ENCODE data around the gene MEG3. TPM values are rescaled to one million over a fixed set of nuclear protein-coding genes. Genes with fewer than 3 reads are reported as not detected.
"Not testable (repeated sequence)": the region's sequence is repeated elsewhere in the genome, so short reads cannot be mapped to it uniquely, and the experiment has no call there.

Gene MEG3
- total RNA-seq, 1 experiment from 2014 or later, result not detected

DNA sequence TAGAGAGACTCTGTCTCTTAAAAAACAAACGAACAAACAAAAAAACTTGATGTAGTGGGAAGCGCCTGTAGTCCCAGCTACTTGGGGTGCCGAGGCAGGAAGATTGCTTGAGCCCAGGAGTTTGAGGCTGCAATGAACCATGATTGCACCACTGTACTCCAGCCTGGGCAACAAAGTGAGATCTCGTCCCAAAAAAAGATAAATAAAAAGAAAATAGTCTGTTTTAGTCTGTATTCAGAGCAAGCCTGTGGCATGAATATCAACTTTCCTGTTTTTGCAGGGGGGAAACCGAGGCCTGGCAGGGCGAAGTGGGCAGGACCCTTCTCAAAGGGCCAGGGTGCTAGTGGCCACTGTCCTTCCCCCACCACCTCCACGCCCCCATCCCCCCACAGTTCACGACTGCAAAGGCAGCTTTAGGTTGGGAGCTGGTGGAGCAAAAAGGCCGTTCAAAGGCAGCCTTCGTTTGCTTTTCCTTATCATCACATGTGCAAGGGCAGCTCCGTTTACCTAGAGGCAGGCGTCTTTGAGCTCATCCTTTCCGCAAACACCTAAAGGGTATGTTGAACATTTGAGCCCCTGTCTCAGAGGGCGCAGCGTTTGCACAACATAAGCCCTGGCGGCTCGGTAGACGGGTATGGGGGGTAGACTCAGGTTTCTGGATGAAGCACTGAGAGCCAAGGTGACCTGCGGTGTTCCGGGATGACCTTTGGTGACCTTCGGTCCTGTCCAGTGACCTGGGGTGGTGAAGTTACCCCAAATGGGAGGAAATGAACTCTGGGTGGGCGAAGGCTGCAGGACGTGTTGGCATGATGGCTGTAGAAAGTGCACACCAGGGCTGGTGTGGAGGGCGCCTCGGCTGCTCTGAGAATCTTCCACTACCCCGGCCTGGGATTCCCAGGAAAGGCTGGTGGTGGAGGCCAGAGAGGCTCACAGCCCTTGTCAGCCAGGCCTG lies 8.7 kb upstream of the MEG3 start:
- TF ChIP-seq EZH2 (IDR thresholded peaks at IDR 0.05; ENCODE audit: low read depth), result no peak
- TF ChIP-seq, protein P1, sequence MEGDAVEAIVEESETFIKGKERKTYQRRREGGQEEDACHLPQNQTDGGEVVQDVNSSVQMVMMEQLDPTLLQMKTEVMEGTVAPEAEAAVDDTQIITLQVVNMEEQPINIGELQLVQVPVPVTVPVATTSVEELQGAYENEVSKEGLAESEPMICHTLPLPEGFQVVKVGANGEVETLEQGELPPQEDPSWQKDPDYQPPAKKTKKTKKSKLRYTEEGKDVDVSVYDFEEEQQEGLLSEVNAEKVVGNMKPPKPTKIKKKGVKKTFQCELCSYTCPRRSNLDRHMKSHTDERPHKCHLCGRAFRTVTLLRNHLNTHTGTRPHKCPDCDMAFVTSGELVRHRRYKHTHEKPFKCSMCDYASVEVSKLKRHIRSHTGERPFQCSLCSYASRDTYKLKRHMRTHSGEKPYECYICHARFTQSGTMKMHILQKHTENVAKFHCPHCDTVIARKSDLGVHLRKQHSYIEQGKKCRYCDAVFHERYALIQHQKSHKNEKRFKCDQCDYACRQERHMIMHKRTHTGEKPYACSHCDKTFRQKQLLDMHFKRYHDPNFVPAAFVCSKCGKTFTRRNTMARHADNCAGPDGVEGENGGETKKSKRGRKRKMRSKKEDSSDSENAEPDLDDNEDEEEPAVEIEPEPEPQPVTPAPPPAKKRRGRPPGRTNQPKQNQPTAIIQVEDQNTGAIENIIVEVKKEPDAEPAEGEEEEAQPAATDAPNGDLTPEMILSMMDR (conservative IDR thresholded peaks at IDR 0.05), result no peak
- no peaks in the 10 kb centered on the region for H3K9me2 ChIP-seq (ENCODE audit: insufficient read depth)
- ChIA-PET POLR2A (ENCODE audit: unreplicated experiment) (no interaction called here), CTCF (no interaction called here)
- H3K79me2 ChIP-seq (ENCODE audit: low read depth), result no peaks in the 10 kb centered on the region
- no peak overlapping the region for H3K4me2 ChIP-seq
- peaks cover 63% of the 10 kb centered on the region for H3K27me3 ChIP-seq (ENCODE audit: insufficient read depth, low read depth)
- no peak overlapping the region for H2AFZ ChIP-seq
- no peaks in the 10 kb centered on the region for H4K20me1 ChIP-seq (ENCODE audit: insufficient read depth)
- DNase-seq, result no peak
- no TSS peak for BruUV-seq (replicated peaks)
- intact Hi-C loops (cut with micrococcal nuclease; ENCODE audit: unreplicated experiment), result no loop called here
- H3F3A ChIP-seq (ENCODE audit: insufficient read depth, low read depth), result no peaks in the 10 kb centered on the region
- no peaks in the 10 kb centered on the region for H3K36me3 ChIP-seq (ENCODE audit: low read depth)
- no peaks in the 10 kb centered on the region for H3K4me1 ChIP-seq (replicated peaks; ENCODE audit: insufficient read depth)
- H3K4me3 ChIP-seq, result no peak overlapping the region
- H3K9me3 ChIP-seq (ENCODE audit: insufficient read depth, low read depth), result no peaks in the 10 kb centered on the region
- H3K27ac ChIP-seq, result no peak overlapping the region

DNA sequence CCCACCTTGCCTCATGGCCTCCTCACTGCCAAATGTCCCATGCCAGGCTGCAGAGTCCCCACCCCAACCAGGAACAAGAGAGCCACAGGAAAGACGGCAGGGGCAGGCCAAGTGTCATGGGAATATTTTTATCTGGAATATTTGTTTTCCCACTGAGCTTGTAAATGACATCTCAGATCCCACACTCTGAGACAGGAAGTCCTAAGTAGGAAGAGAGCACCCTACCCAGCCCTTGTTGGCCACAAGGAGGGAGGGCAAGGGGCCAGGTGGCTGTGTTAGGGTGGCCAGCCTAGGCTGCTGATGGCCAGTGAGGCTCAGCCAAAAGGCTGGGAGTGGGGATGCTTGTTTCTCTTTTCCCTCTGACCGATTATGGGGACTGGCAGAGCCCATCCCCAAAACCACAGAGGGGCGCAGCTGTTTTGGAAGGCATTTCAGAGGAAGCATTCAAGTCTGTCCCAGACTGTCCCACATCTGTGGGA lies 7.7 kb upstream of the MEG3 start:
- no TSS peak for BruUV-seq (replicated peaks)
- Histone ChIP-seq H3K4me2 (no peak overlapping the region), H3K4me3 (no peak overlapping the region), H3K27me3 (ENCODE audit: insufficient read depth, low read depth) (peaks cover 69% of the 10 kb centered on the region), H4K20me1 (ENCODE audit: insufficient read depth) (no peaks in the 10 kb centered on the region), H3K27ac (no peak overlapping the region), H3K9me2 (ENCODE audit: insufficient read depth) (no peaks in the 10 kb centered on the region), H2AFZ (no peak overlapping the region), H3K4me1 (replicated peaks; ENCODE audit: insufficient read depth) (no peaks in the 10 kb centered on the region), H3K79me2 (ENCODE audit: low read depth) (no peaks in the 10 kb centered on the region), H3K9me3 (ENCODE audit: insufficient read depth, low read depth) (no peaks in the 10 kb centered on the region), H3K36me3 (ENCODE audit: low read depth) (no peaks in the 10 kb centered on the region), H3F3A (ENCODE audit: insufficient read depth, low read depth) (no peaks in the 10 kb centered on the region)
- TF ChIP-seq, protein P1 (conservative IDR thresholded peaks at IDR 0.05), result no peak
- no peak for TF ChIP-seq EZH2 (IDR thresholded peaks at IDR 0.05; ENCODE audit: low read depth)
- intact Hi-C loops (cut with micrococcal nuclease; ENCODE audit: unreplicated experiment), result no loop called here
- ChIA-PET POLR2A (ENCODE audit: unreplicated experiment) (no interaction called here), CTCF (no interaction called here)
- no peak for DNase-seq

DNA sequence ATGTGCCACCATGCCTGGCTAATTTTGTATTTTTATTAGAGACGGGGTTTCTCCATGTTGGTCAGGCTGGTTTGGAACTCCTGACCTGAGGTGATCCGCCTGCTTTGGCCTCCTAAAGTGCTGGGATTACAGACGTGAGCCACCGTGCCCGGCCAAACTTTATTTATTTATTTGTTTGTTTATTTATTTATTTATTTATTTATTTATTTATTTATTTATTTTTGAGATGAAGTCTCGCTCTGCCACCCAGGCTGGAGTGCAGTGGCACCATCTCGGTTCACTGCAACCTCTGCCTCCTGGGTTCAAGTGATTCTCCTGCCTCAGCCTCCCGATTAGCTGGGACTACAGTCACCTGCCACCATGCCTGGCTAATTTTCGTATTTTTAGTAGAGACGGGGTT lies 7.0 kb upstream of the MEG3 start:
- DNase-seq; intact Hi-C loops (cut with micrococcal nuclease; ENCODE audit: unreplicated experiment); H3K9me2 ChIP-seq (ENCODE audit: insufficient read depth); H3K4me1 ChIP-seq (replicated peaks; ENCODE audit: insufficient read depth); CTCF ChIA-PET; H3K4me2 ChIP-seq; H3K79me2 ChIP-seq (ENCODE audit: low read depth); H3K9me3 ChIP-seq (ENCODE audit: insufficient read depth, low read depth); H3K4me3 ChIP-seq; H3K27ac ChIP-seq; H3K36me3 ChIP-seq (ENCODE audit: low read depth); H3F3A ChIP-seq (ENCODE audit: insufficient read depth, low read depth); POLR2A ChIA-PET (ENCODE audit: unreplicated experiment); H4K20me1 ChIP-seq (ENCODE audit: insufficient read depth); H2AFZ ChIP-seq; BruUV-seq (replicated peaks): not testable (repeated sequence)
- H3K27me3 ChIP-seq (ENCODE audit: insufficient read depth, low read depth), result peaks cover 63% of the 10 kb centered on the region

Measured in PC-9 (cell line).